ENCODE results near the gene BNC2. TPM values are rescaled to one million over a fixed set of nuclear protein-coding genes. Genes with fewer than 3 reads are reported as not detected.

The BNC2 gene
- total RNA-seq, 2 donors from 2014 or later, result 2.1 to 20.0 TPM

- Histone ChIP-seq H3K4me3 (no peak overlapping the region), H3K4me1 (no peaks in the 10 kb centered on the region), H3K27ac (no peak overlapping the region), H3K9ac (ENCODE audit: low read depth in 2 of 2, low read length in 2 of 2) (no peak overlapping the region), H3K36me3 (no peaks in the 10 kb centered on the region), H3K9me3 (no peaks in the 10 kb centered on the region), H3K27me3 (no peaks in the 10 kb centered on the region)
- intact Hi-C loops (cut with DNase I), result no loop called here
- no peak for DNase-seq
- TF ChIP-seq CTCF (IDR thresholded peaks at IDR 0.05), result no peak
Observed at GRCh38 chr9:16364347-16364746, 506.1 kb downstream of the BNC2 start.

- Histone ChIP-seq H3K4me1 (no peaks in the 10 kb centered on the region), H3K4me3 (no peak overlapping the region), H3K27me3 (no peaks in the 10 kb centered on the region), H3K9ac (ENCODE audit: low read depth in 2 of 2, low read length in 2 of 2) (no peak overlapping the region), H3K36me3 (no peaks in the 10 kb centered on the region), H3K9me3 (no peaks in the 10 kb centered on the region), H3K27ac (no peak overlapping the region)
- no peak for TF ChIP-seq CTCF (IDR thresholded peaks at IDR 0.05)
- intact Hi-C loops (cut with DNase I), result no loop called here
- DNase-seq, result no peak
Observed at GRCh38 chr9:16363916-16364315, 506.6 kb downstream of the BNC2 start.

GRCh38 chr9:16363073-16363781 lies 507.2 kb downstream of the BNC2 start:
- no peak for TF ChIP-seq CTCF (IDR thresholded peaks at IDR 0.05)
- DNase-seq, result no peak
- no peaks in the 10 kb centered on the region for H3K4me1 ChIP-seq
- intact Hi-C loops (cut with DNase I), result no loop called here
- no peak overlapping the region for H3K9ac ChIP-seq (ENCODE audit: low read depth in 2 of 2, low read length in 2 of 2)
- H3K36me3 ChIP-seq, result no peaks in the 10 kb centered on the region
- H3K9me3 ChIP-seq, result no peaks in the 10 kb centered on the region
- H3K27ac ChIP-seq, result no peak overlapping the region
- no peak overlapping the region for H3K4me3 ChIP-seq
- no peaks in the 10 kb centered on the region for H3K27me3 ChIP-seq

GRCh38 chr9:16361939-16362338 lies 508.5 kb downstream of the BNC2 start:
- Histone ChIP-seq H3K27ac (no peak overlapping the region), H3K9ac (ENCODE audit: low read depth in 2 of 2, low read length in 2 of 2) (no peak overlapping the region), H3K36me3 (no peaks in the 10 kb centered on the region), H3K4me1 (no peaks in the 10 kb centered on the region), H3K27me3 (no peaks in the 10 kb centered on the region), H3K4me3 (no peak overlapping the region), H3K9me3 (no peaks in the 10 kb centered on the region)
- intact Hi-C loops (cut with DNase I), result no loop called here
- DNase-seq, result no peak
- TF ChIP-seq CTCF (IDR thresholded peaks at IDR 0.05), result no peak

GRCh38 chr9:16361118-16361517 lies 509.4 kb downstream of the BNC2 start:
- H3K4me3 ChIP-seq, result no peak overlapping the region
- no peaks in the 10 kb centered on the region for H3K9me3 ChIP-seq
- H3K27ac ChIP-seq, result no peak overlapping the region
- intact Hi-C loops (cut with DNase I), result no loop called here
- no peaks in the 10 kb centered on the region for H3K4me1 ChIP-seq
- no peaks in the 10 kb centered on the region for H3K36me3 ChIP-seq
- TF ChIP-seq CTCF (IDR thresholded peaks at IDR 0.05), result no peak
- no peaks in the 10 kb centered on the region for H3K27me3 ChIP-seq
- DNase-seq, result no peak
- no peak overlapping the region for H3K9ac ChIP-seq (ENCODE audit: low read depth in 2 of 2, low read length in 2 of 2)

Data from colonic mucosa (tissue), 4 donors.